DND-41 (cell line): Measurements from ENCODE around the gene MTFR1L.

Experiments
- CTCF ChIP-seq: IDR thresholded peaks from 2 replicates; pipeline ENCODE4 v1.5.1; 2012; ENCODE audit warnings: borderline replicate concordance, low read length, moderate library complexity, mild to moderate bottlenecking; ENCODE audit not compliant: poor library complexity, severe bottlenecking; ENCODE audit errors: extremely low read depth
- EZH2 ChIP-seq: IDR thresholded peaks from 3 replicates; pipeline ENCODE4 v1.6.1; 2012; ENCODE audit warnings: borderline replicate concordance, low read depth, mild to moderate bottlenecking, moderate library complexity, low read length, inconsistent platforms; ENCODE audit not compliant: severe bottlenecking

GRCh38 chr1:25856856-25857255, 37.1 kb downstream of the MTFR1L start:
- TF ChIP-seq CTCF = no peak
- TF ChIP-seq EZH2 = no peak
